ENCODE data around the gene RAD1. TPM values are rescaled to one million over a fixed set of nuclear protein-coding genes. Genes with fewer than 3 reads are reported as not detected.
"Not testable (repeated sequence)": the region's sequence is repeated elsewhere in the genome, so short reads cannot be mapped to it uniquely, and the experiment has no call there.

Gene RAD1
- polyA plus RNA-seq (ENCODE audit: insufficient read length in 3 of 3) = 10 to 100 TPM; 34.9 to 36.8 (median 36.6) TPM

GRCh38 chr5:34915139-34915855, at the start of gene RAD1, which contains the start of gene BRIX1:
TSS of gene RAD1 (minus strand) at chr5:34915504. CDS start at chr5:34914892, 612 bp downstream.
TSS of gene BRIX1 (plus strand) at chr5:34915711. CDS start at chr5:34915739, 28 bp downstream.
- DNase-seq (ENCODE audit: low read depth in 3 of 3, low spot score in 2 of 3) = peak; percentile 90 to 95 (median 92)

GRCh38 chr5:34959323-34959722, 44.0 kb upstream of the RAD1 start:
- no peak for DNase-seq (ENCODE audit: low read depth in 3 of 3, low spot score in 2 of 3)

- DNase-seq (ENCODE audit: low read depth in 3 of 3, low spot score in 2 of 3) = peak in 1 of 3 donors; percentile 8
These were observed 42.8 kb upstream of the RAD1 start for GRCh38 chr5:34957857-34958690.

GRCh38 chr5:34957321-34957720, 42.0 kb upstream of the RAD1 start:
- DNase-seq (ENCODE audit: low read depth in 3 of 3, low spot score in 2 of 3) = no peak

- no peak for DNase-seq (ENCODE audit: low read depth in 3 of 3, low spot score in 2 of 3)
These were observed 29.2 kb upstream of the RAD1 start for GRCh38 chr5:34944460-34945047.

GRCh38 chr5:34944044-34944443, 28.7 kb upstream of the RAD1 start:
- DNase-seq (ENCODE audit: low read depth in 3 of 3, low spot score in 2 of 3) = no peak

- DNase-seq (ENCODE audit: low read depth in 3 of 3, low spot score in 2 of 3) = no peak
These were observed 26.6 kb upstream of the RAD1 start for GRCh38 chr5:34941936-34942335.

GRCh38 chr5:34932947-34933346, 17.6 kb upstream of the RAD1 start:
- no peak for DNase-seq (ENCODE audit: low read depth in 3 of 3, low spot score in 2 of 3)

GRCh38 chr5:34930870-34931269, 15.6 kb upstream of the RAD1 start:
- no peak for DNase-seq (ENCODE audit: low read depth in 3 of 3, low spot score in 2 of 3)

- peak in 1 of 3 donors; percentile 7 for DNase-seq (ENCODE audit: low read depth in 3 of 3, low spot score in 2 of 3)
These were observed 15.1 kb upstream of the RAD1 start for GRCh38 chr5:34930462-34930844.

GRCh38 chr5:34929720-34930461, 14.6 kb upstream of the RAD1 start:
- DNase-seq (ENCODE audit: low read depth in 3 of 3, low spot score in 2 of 3) = peak in 2 of 3 donors; percentile 63 to 69

GRCh38 chr5:34929134-34929719, 13.9 kb upstream of the RAD1 start, which contains the start of gene DNAJC21:
TSS of gene DNAJC21 (plus strand) at chr5:34929559. CDS start at chr5:34929820, 261 bp downstream.
- peak; percentile 77 to 94 (median 91) for DNase-seq (ENCODE audit: low read depth in 3 of 3, low spot score in 2 of 3)

- DNase-seq (ENCODE audit: low read depth in 3 of 3, low spot score in 2 of 3) = no peak
These were observed 13.0 kb upstream of the RAD1 start for GRCh38 chr5:34928267-34928666.

- DNase-seq (ENCODE audit: low read depth in 3 of 3, low spot score in 2 of 3) = no peak
These were observed 12.5 kb upstream of the RAD1 start for GRCh38 chr5:34927785-34928184.

- DNase-seq (ENCODE audit: low read depth in 3 of 3, low spot score in 2 of 3) = no peak
These were observed 11.1 kb upstream of the RAD1 start for GRCh38 chr5:34926318-34926888.

GRCh38 chr5:34924462-34924765, 9.1 kb upstream of the RAD1 start:
- no peak for DNase-seq (ENCODE audit: low read depth in 3 of 3, low spot score in 2 of 3)

GRCh38 chr5:34923694-34924461, 8.6 kb upstream of the RAD1 start:
- DNase-seq (ENCODE audit: low read depth in 3 of 3, low spot score in 2 of 3) = no peak

- DNase-seq (ENCODE audit: low read depth in 3 of 3, low spot score in 2 of 3) = not testable (repeated sequence)
These were observed 8.0 kb upstream of the RAD1 start for GRCh38 chr5:34923256-34923655.

GRCh38 chr5:34919077-34919476, 3.8 kb upstream of the RAD1 start:
- no peak for DNase-seq (ENCODE audit: low read depth in 3 of 3, low spot score in 2 of 3)
